Ecto neural progenitor cell (in vitro differentiated cells): ENCODE results near the gene CTIF.
A peak's percentile ranks its signal among the peaks of the same experiment; 100 is the strongest.

ENCODE experiments used
- DNase-seq: peaks from one replicate; pipeline ENCODE4 v3.0.0-alpha.2; 2018; ENCODE audit warnings: low spot score

Gene CTIF

DNA sequence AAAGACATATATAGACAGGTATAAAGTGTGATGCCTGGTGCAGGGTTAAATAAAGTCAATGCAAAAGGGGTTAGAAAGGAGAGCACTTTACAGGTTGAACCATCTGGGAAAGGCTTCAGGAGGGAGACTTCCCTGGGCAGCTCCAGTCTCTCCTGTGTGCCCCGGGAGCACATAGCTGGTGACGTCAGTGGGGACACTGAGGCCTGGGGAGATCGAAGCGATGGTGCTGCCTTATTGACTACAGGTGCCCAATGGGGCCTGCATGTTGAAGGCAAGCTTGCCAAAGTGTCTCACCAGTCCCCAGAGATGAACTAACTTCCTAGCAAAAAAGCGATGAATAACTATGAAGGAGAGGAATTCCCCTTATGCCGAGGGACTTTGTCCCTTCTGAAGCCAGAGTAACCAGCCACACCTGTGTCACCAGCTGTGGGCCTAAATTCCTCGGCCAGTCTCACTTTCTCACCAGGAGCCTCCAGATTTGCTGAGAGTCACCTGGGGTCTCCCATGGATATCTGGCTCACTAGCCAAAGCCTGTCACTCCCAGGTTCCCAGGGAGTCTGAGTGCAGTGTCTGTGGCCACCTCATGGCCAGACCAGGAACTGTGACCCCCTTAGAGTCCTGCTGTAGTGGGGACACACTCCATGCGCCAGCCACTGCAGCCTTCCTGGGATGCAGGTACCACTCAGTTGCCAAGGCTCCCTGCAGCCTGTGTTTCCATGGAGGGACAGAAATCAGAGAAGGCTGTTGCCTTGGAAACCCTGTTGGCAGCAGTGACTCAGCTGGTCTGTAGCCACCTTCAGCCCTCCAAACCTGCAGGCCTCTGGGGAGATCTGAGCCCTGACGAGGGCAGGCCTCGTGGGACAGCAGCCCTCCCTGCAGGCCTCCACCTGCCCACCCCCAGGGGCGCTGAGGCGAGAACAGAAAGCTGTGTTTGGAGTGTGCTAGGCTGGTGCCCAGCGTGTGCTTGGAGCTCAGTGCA, 128.7 kb downstream of the CTIF start:
- no peak for DNase-seq

DNA sequence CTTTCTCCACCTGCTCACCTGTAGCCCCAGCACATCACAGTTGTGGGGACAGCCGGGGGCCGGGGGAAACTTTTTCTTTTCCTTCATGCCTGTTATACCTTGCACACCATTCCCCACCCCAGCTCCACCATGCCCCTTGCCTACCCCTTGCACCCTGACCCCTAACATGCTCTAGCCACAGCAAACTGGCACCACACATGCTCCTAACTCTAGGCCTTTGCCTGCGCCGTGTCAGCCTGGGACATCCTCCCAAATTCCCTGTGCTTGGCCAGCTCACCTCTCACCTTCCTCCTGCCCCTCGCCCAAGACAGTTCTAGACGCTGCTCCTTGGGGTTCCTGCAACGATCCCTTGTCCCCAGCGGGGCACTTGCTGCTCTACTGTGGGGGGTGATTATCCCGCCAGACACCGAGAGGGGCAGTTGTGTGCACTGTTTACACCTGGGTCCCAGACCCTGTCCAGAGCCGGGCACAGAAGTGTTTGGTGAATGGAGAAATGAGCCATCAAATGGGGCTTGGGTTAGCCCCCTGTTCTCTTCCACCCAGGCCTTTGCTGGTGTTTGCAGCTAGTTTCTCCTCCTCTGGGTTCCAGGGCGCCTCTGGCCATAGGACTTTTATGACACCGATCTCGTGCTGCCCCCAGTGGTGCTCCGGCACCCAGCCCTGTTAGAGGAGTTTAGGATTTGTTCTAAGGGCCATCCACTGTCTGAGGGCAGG, 129.8 kb downstream of the CTIF start:
- DNase-seq: no peak

DNA sequence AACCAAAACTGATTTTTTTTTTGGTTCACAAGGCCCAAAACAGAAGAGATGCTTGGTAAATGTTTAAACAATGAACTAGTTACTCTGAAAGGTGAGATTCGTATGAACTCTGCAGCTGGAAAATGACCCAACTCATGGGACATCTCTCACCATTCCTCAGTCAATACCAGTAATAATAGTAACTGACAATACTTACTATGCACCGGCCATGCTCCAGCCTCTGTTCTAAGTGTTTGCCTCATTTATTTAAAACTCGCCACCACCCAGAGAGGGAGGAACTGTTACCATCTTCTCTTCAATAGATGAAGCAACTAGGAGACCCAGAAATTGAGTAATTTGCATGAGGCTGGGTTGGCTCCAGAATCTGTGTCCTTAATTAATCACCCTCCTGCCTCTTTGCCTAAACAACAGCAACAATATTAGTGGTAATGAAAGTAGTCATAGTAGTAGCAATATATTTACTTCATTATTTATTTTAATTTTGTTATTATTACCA, 130.4 kb downstream of the CTIF start:
- no peak for DNase-seq

DNA sequence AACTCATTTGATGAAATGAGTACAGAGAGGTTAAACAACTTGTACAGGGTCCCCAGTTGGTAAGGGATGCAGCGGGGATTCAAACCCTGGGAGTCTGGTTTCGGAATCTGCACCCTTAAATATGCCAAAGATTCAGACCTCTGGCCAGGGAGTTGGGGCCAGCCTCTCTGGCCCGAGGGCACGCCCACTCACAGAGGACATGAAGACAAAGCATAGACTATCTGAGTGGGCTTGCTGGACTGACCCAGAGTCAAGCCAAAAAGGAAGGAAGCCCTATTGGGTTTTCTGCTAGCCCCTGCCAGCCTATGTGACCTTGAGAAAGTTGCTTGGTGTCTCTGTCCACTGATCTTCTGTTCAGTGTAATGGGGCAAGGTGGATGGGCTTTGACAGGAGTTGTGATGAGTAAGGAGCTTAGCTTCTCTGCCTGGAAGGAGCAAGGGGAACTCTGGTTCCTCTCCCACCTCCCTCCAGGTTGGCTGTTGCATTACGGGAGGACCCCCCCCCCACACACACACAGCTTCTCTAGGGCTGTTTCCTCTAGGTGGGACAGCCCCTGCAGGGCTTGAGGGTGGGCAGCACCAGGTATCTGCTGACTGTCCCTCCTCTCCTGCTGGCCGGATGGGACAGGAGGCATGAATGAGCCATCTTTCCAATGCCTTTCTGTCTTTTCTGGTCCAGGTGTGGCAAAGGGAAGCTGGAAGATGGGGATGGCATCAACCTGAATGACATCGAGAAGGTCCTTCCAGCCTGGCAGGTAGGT, 131.3 kb downstream of the CTIF start:
- no peak for DNase-seq

DNA sequence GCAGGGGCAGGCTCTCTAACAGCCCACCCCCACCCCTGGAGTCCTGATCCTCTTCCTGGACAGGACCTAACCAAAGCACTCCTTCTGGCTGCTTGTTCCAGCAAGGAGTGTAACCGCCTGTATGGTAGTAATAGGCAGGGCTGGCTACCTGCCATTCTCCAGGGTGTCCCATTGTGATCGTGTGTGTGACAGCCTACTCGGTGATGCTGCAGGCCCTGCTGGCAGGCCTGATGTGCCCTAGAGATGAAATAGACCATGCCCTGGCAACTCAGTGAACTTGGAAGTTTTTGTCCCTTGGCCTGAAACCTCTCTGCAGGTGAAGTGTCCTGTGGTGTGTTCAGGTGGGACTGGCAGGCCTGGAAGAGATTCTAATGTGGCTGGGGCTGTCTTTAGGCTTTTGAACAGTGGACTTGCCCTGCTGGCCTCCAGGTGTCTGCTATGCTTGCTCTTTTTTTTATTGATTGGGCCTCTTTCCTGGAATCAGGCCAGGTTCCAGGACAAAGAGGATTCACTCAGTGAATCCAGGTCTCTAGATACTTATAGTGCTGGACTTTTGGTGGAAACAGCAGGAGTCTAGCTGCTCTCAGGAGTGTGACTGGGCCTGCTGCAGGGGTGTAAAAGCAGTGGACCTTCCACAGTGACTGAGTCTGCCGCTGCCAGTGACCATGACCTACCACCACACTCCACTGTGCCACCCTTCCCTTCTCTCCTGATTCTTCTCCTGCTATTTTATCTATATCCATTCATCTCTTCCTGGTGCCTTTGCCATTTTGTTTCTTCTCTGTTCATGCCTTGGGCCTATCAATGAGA, 132.1 kb downstream of the CTIF start:
- DNase-seq: no peak

DNA sequence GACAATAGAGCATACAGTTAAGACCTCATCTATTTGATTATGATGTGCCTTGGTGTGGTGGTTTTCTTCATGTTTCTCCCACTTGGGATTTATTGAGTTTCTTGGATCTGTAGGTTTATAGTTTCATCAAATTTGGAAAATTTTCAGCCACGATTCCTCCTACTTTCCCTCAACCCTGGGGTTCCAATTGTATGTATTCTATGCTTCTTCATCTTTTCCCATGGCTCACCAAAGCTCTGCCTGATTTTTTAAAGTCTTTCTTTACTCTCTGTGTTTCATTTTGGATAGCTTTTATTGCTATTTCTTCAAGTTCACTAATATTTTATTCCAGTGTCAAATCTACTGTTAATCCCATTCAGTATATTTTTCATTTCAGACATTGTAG, 132.7 kb downstream of the CTIF start:
- no peak for DNase-seq

DNA sequence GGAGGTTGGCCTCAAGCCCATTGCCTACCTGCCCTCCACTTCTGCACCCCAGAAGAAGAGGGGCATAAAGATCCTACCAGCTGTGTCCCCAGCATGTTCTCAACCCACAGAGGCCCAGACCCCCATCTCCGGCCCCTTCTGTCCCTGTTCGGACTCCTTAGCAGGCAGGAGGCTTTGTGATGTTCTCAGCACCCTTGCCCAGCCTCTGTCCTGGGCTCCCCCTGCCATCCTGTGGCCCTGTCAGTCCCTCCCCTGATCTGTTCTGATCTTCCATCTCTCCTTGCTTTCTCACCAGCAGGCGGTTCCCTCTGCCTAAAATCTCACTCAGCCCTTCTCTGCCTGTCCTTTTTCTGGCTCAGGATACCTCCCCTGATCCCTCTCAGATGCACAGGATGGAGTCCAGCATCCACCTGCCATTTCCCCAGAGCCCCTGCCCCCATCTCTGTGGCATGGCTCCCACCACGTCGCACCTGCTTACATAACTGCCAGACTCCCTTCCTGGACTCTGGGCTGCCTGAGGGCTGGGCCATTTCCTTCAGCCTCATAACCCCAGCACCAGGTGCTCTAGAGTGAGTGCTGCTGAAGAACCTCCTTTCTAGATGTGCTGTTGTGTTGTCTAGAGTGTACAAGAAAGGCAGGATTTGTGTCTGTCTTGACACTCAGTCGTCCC, 134.0 kb downstream of the CTIF start:
- no peak for DNase-seq

DNA sequence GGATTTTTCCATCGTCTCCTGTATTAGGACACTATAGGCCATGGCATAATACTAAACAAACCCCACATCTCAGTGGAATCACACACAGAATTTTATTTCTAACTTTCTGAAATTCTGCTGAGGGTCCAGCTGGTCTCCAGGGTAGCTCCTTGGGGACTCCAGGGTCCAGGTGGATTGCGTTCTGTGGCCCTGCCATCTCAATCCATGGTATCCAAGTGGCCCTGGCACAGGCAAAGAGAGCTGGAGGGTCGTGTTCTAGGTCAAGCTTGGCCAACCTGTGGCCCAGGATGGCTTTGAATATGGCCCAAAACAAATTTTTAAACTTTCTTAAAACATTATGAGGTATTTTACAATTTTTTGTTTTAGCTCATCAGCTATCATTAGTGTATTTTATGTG, 134.6 kb downstream of the CTIF start:
- no peak for DNase-seq

DNA sequence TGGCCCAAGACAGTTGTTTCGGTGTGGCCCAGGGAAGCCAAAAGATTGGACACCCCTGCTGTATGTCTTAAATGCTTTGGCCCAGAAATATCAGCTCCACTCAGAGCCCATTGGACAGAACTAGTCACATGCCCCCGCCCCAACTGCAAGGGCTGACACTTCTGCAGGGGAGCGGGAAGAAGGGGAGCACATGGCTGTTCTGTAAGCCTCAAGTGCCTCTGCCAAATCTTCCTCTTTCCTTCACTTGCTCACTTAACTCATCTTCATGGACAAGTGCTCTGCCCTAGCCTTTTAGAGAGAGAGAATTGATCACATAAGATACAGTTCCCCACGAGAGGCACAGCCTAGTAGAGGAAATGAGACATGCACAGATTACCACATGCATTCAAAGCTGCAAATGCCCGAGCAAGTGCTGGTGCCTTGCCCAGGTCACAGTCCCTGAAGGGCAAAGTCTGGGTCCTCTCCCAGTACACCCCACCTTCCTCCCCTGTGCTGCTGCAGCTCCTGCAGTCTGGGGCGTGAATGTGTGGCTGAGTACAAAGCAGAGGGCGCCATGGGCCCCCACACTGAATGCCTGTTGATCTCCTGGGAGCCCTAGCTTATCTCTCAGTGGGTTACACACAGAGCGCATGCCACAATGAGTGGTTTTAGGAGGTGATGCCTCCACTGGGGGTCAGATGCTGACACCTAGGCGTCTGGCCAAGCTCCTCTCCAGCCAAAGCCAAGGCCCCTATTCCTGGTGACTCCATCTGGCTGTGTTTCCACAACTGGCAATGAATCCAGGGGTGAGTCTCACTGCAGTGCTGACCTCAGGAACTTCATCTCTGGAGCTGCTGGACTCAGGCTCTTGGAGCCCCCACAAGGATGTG, 135.3 kb downstream of the CTIF start:
- no peak for DNase-seq

DNA sequence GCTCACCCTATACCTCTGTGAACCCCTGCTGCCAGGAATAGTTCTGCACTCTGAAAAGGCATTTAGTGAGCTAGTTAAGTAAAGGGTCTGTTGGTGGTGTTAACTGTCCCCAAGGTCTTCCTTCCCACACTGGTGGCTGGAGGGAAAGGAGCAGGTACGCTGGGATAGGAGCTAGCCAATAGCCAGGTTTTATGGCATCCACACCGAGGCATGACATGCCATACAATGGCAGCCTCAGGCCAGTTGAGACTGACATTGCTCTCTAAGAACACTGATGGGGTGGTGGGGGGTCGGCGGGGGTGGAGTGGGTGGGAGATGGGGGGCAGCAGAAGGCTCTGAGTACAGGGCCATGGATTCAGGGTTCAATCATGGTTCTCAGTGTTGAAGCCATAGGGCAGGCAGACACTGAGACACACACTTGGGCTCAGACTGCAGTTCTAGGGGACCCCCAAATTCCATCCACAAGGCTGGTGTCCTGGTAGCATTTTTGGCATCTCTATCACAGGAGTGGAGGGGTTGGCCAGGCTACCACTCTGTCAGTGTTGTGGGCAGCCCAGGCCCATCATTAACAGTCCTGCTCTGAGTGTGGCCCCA, 136.0 kb downstream of the CTIF start:
- DNase-seq: no peak

DNA sequence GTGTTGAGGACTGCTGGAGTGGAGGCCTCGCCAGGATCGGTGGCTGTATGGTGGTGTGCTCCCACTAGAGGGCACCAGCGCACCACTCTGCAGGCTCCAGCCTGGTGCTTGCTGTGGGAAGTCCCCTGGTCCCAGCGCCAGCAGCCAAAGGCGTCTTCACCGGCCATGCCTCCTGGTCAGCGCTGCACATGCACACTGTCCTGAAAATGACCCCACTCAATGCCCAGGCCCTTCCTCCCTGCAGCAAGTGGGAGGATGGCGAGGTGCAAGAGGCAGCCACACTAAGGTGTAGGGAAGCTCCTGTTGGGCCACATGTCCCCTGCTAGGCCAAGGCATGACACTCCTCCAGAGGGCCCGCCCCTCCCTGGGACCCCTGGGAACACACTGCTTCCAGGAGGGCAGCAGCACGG, 136.5 kb downstream of the CTIF start:
- peak; percentile 90 for DNase-seq

DNA sequence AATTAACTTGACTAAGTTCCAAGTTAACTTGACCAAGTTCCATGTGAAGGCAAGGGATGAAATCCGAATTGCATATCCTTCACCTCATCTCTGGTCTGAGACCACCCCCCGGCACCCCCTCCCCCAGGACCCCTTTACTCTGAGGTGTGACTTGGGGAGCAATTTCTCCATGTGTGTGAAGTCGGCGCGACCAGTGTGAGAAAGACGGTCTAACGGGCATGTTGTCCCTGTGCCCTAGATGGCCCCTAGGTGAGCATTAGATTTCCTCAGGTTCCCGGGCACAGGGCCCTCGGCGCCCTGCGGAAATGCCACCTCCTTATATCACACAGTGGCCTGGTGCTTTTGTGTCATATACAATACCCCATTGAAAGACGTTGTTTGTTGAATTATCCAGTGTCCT, 137.1 kb downstream of the CTIF start:
- DNase-seq: no peak

DNA sequence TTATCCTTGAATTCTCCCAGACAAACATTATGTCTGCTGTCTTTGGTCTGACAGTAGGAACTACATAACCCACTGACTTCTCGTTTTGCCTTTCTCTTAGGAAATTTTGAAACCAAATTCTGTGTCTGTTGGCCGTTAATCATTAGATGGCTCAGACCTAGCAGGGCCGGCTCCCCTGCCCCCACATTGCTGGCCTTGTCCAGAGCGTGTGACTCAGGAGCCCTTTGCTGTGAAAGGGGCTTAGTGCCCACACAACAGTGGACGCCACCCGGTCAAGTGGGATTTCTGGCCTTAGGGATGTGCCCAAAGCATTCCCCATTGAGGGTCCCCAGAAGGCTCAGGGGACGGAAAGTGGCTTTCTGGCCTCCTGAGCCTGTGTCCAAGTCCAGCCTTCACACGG, 137.5 kb downstream of the CTIF start:
- no peak for DNase-seq

DNA sequence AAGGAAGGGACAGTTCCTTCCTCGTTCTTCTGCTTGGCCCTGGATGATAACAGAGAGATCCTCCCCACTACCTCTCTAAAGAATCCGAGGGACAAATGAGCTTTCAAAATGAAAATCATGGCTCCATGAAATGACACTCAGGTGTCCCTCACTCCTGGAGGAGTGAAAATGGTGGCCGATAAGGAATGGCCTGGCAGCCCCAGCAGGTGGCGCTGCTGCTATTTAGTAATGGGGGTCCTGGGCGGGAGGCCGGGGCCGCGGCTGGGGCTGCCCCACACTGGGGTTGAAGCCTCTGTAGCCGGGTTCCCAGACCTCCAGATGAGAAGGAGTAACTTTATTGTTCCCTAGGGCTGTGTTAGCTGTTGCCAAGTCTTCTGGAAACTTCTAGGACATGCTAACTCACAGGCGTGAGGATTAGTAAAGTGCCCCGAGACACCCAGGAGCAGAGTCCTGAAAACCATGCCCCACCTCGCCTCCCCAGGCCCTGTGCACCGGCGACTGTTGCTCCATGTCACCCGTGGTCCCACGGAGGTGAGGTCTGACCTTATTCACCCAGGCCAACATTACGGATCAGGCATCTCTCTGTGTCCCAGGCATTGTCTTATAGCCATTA, 138.0 kb downstream of the CTIF start:
- peak; percentile 86 for DNase-seq

DNA sequence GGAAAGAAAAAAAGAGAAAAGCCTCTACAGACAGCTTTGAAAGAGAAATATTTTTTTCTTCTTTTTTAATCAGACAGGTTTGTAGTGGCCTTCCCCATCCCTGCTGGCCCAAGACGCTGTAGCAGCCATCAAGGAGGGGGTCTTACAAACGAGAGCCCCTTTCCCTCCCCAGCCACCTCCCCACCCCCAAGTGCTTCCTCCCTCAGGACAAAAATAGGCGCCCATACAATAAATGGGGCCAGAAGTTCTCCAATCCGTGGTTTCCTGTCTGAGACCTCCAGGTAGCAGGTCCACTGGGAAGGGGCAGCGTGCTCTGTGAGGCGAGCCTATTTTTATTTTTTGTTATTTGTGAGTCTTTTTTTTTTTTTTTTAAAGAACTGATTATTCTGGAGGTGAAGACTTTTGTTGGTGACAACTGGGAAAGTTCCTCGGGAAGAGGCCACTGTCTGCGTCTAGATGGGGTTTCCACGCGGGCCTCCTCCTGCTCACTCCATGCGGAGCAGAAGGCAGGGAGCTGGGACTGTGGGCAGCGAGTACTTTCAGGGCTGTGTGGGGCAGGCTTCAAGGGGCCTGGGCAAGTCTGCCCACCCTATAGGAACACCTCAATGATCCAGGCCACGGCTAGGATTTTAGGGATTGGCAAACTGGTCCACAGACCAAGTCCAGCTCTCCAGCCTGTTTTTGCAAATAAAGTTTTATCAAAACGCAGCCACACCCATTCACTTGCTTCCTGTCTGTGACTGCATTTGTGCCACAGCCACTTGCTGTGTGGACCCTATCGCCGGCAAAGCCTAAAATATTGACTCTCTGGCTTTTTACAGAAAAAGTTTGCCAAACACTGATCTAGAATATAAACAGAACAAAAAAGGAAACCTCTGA, 139.6 kb downstream of the CTIF start:
- no peak for DNase-seq

DNA sequence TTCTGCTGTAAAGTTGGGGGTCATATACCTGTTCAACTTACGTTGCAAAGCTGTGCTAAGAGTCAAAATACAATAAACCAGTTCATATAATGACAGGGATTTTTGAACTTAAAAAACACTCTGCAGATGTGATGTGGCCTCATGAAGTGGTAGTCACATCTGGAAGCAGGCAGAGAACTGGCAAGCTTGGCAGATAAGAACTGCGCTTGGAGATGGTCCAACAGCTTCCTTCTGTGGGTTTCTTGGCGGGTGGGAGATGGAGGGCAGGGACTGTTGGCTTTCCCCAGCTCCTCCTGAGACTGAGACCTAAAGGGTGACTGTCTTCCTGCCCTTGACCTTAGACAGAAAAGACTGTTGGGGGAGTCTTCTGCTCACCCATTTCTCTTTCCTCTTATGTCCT, 140.4 kb downstream of the CTIF start:
- DNase-seq: no peak

DNA sequence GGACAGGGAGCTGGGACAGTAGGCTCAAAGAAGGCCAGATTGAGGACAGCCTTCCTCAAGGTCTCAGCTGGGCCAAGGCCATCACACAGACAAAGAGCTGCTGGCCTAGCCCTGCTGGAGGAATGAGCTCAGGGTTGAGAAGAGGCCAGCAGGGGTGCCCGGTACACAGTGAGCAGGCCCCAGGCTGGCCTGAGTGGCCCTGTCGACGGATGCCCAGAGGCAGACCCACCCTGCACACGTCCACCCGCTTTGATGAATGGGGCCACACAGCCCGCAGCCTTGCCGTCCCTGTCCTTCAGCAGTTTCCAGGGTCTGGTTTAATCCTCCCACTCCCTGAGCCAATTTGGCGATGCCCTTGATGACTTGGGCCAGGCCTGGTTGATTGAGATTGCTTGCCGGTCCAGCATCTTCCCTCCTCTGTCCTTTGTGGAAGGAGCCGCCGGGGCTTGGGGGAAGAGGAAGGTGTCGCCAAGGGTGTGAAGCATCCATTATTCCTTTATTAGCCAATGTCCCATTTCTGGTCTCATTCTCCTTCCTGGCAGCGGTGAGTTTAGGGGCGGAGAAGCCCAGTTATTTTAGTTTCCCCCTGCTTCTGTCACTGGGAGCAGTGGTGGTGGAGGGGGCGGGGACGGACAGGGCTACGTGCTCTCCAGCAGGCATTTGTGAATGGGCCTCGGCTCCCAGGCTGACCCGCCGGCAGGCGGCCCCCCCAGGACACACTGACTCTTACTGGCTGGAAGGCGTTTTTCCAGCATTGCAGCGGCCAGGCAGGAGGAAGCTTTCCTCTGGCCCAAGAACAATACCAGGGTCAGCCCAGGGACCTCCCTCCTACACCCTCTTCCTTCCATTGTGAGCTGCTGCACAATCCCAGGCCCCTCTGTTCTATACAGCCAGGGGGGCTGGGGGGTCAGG, 141.8 kb downstream of the CTIF start:
- DNase-seq: peak; percentile 78
